HepG2 (cell line): Measurements from ENCODE around the gene TEAD4. TPM values are rescaled to one million over a fixed set of nuclear protein-coding genes. Genes with fewer than 3 reads are reported as not detected.

Experiments
- ATAC-seq: fragments of 200-7000 bp; cut with Tn5 transposase; 3 replicates; pipeline ENCODE4 v1.9.1; 2020; ENCODE audit warnings: mild to moderate bottlenecking, moderate library complexity
- BruUV-seq: library from RNA; stranded (reverse); fragments of 400-500 nt; replicated peaks from 2 replicates; lab custom pipeline; 2021; lab: Mats Ljungman, UMichigan
- CTCF ChIA-PET: fragments of 300-600 bp; formaldehyde crosslinking; extraction: SDS; loops from one replicate; lab custom pipeline; 2021; ENCODE audit warnings: low total read pairs, inconsistent platforms, low intra/inter-chr PET ratio; lab: Yijun Ruan, JAX
- POLR2A ChIA-PET: fragments of 350-600 bp; sonication (Branson Sonifier 250); formaldehyde crosslinking; loops from one replicate; lab custom pipeline; 2020; ENCODE audit warnings: antibody characterized with exemption, inconsistent platforms; lab: Yijun Ruan, JAX
- DNase-seq: peaks from one replicate; pipeline ENCODE4 v3.0.0-alpha.2; 2015; ENCODE audit warnings: low spot score
- FAIRE-seq: peaks from 3 replicates; lab custom pipeline; 2011; peaks lifted over from hg19 to GRCh38; lab: Jason Lieb, UNC
- H2AFZ ChIP-seq: one replicate; pipeline ENCODE4 v1.6.1; 2011; ENCODE audit warnings: low read length, inconsistent platforms
- H3K27ac ChIP-seq: fragments of 300-600 bp; 3 replicates; pipeline ENCODE4 v1.8.0; 2011; ENCODE audit warnings: mixed run types, mild to moderate bottlenecking, mixed read lengths, low read length, inconsistent platforms; ENCODE audit not compliant: insufficient read depth; ENCODE audit errors: extremely low read length
- H3K27me3 ChIP-seq, 2 experiments: fragments of 200-600 bp in 1 of 2; 2 replicates in 1 of 2; 3 replicates in 1 of 2; pipeline versions ENCODE4 v1.6.0 to v1.8.0; 2011; ENCODE audit warnings: low read length in 2 of 2, mild to moderate bottlenecking in 2 of 2, moderate library complexity in 2 of 2, inconsistent platforms in 1 of 2; ENCODE audit not compliant: insufficient read depth in 2 of 2, control insufficient read depth in 1 of 2
- H3K36me3 ChIP-seq, 2 experiments: fragments of 200-600 bp in 1 of 2; replicated peaks in 1 of 2; 2 replicates in 1 of 2; 3 replicates in 1 of 2; pipeline versions ENCODE4 v1.5.1 to v1.8.0; 2011; ENCODE audit warnings: low read length in 2 of 2, inconsistent platforms in 1 of 2; ENCODE audit not compliant: insufficient read depth in 2 of 2, control insufficient read depth in 1 of 2
- H3K4me1 ChIP-seq: 2 replicates; pipeline ENCODE4 v1.5.1; 2012; ENCODE audit warnings: low read length, inconsistent platforms; ENCODE audit not compliant: insufficient read depth
- H3K4me2 ChIP-seq: 2 replicates; pipeline ENCODE4 v1.6.0; 2011; ENCODE audit warnings: low read depth, low read length, inconsistent platforms
- H3K4me3 ChIP-seq, 3 experiments: fragments of 200-600 bp in 1 of 3; sonication (generic), shearing (Covaris generic) in 1 of 3; replicated peaks in 1 of 3; 2 replicates each; pipeline ENCODE4 v1.5.1; 2011 to 2016; ENCODE audit warnings: low read length in 3 of 3, inconsistent platforms in 2 of 3, low read depth in 2 of 3, mild to moderate bottlenecking in 2 of 3, control low read depth in 1 of 3, mixed read lengths in 1 of 3; ENCODE audit not compliant: insufficient read depth in 1 of 3
- H3K79me2 ChIP-seq: one replicate; pipeline ENCODE4 v1.6.1; 2011; ENCODE audit warnings: low read length, inconsistent platforms; ENCODE audit not compliant: insufficient read depth
- H3K9ac ChIP-seq: 2 replicates; pipeline ENCODE4 v1.6.0; 2011; ENCODE audit warnings: mild to moderate bottlenecking, low read depth, low read length, inconsistent platforms; ENCODE audit not compliant: insufficient read depth
- H3K9me3 ChIP-seq: 2 replicates; pipeline ENCODE4 v1.5.1; 2012; ENCODE audit warnings: mild to moderate bottlenecking, low read length
- H4K20me1 ChIP-seq: 2 replicates; pipeline ENCODE4 v1.6.0; 2011; ENCODE audit warnings: inconsistent platforms, mild to moderate bottlenecking, low read length, moderate library complexity; ENCODE audit not compliant: insufficient read depth
- HOMEZ ChIP-seq: IDR thresholded peaks from 2 replicates; pipeline ENCODE4 v1.6.1; 2016; ENCODE audit warnings: low read depth
- MEIS2 ChIP-seq: sonication (generic); formaldehyde crosslinking; IDR thresholded peaks from 2 replicates; pipeline ENCODE4 v1.9.0; 2021; ENCODE audit warnings: mild to moderate bottlenecking, missing genetic modification reagents
- PHF5A ChIP-seq: IDR thresholded peaks from one replicate; pipeline ENCODE4 v1.6.1; 2018; ENCODE audit warnings: low read depth, missing genetic modification reagents; ENCODE audit not compliant: unreplicated experiment
- SNAPC4 ChIP-seq: sonication (generic); formaldehyde crosslinking; IDR thresholded peaks from 2 replicates; pipeline ENCODE4 v1.4.0; 2020; ENCODE audit warnings: mild to moderate bottlenecking, missing genetic modification reagents
- TERF1 ChIP-seq: sonication (generic); formaldehyde crosslinking; IDR thresholded peaks from 2 replicates; pipeline ENCODE4 v1.8.0; 2022; ENCODE audit warnings: mild to moderate bottlenecking, missing genetic modification reagents, moderate library complexity
- ZNF367 ChIP-seq: sonication (generic); formaldehyde crosslinking; IDR thresholded peaks from 2 replicates; pipeline ENCODE4 v1.4.0; 2020; ENCODE audit warnings: missing genetic modification reagents, borderline replicate concordance
- WGBS: methylation state at CpG from one replicate; pipeline ENCODE4 v1.1.6; 2017; ENCODE audit warnings: low lambda C conversion rate; 5-methylcytosine and 5-hydroxymethylcytosine counted together
- in situ Hi-C: cut with HindIII; loops from 2 replicates; pipeline ENCODE4 v1.10.0; 2017; ENCODE audit warnings: low pct_unique_long_range_greater_than_20kb; ENCODE audit not compliant: extremely low pct_ligation_motif_present
- intact Hi-C: fragments of 100-400 bp; cut with micrococcal nuclease; formaldehyde crosslinking; loops from one replicate; pipeline ENCODE4 v1.10.0; 2022; ENCODE audit not compliant: unreplicated experiment
- polyA plus RNA-seq, 8 experiments: library from polyadenylated mRNA; depleted of rRNA in 3 of 8; stranded (reverse) in 7 of 8; unstranded in 1 of 8; fragments of >200 nt; fragmentation: Illumina TruSeq in 4 of 8; extraction: Trizol in 4 of 8; gene quantifications; 2 replicates each; pipeline versions ENCODE4 v1.2.1 to v1.2.3, GENCODE V29; 2011 to 2016; ENCODE audit warnings: low read depth in 4 of 8, missing spikeins in 1 of 8, mixed read lengths in 1 of 8; ENCODE audit not compliant: insufficient read depth in 1 of 8
- total RNA-seq, 5 experiments: library from RNA; depleted of rRNA; stranded (reverse); fragments of >200 nt; fragmentation: Illumina TruSeq; extraction: Trizol; gene quantifications; 2 replicates each; pipeline ENCODE4 v1.2.3, GENCODE V29; 2016; ENCODE audit warnings: low read depth in 1 of 5

The TEAD4 gene
- total and polyA plus RNA-seq, 2 of the 13 experiments (the other 11 are each of a cell fraction or from before 2014, with no cell fraction given) = 45.0 to 69.4 TPM

- no peak for FAIRE-seq
- no peak overlapping the region for H3K4me2 ChIP-seq
- ATAC-seq = no peak
- POLR2A ChIA-PET = no interaction called here
- in situ Hi-C loops (no loop called here), intact Hi-C loops (no loop called here)
- DNase-seq = no peak
- TF ChIP-seq TERF1 (CRISPR knock-in tag) (no peak), PHF5A (CRISPR knock-in tag) (no peak), SNAPC4 (CRISPR knock-in tag) (no peak), HOMEZ (CRISPR knock-in tag) (no peak), MEIS2 (CRISPR knock-in tag) (no peak), ZNF367 (CRISPR knock-in tag) (no peak)
- peaks cover 20 to 57% of the 10 kb centered on the region in 2 experiments; a peak in 4 of 5 replicates for H3K36me3 ChIP-seq
- H3K4me3 ChIP-seq = no peak overlapping the region
- no TSS peak for BruUV-seq
- no peak overlapping the region for H3K9ac ChIP-seq
- H2AFZ ChIP-seq = no peak overlapping the region
- peaks cover 10% of the 10 kb centered on the region; the same call in 1 of the 2 replicates for H4K20me1 ChIP-seq
- no peaks in the 10 kb centered on the region for H3K27me3 ChIP-seq
- peaks cover 70% of the 10 kb centered on the region for H3K79me2 ChIP-seq
- WGBS = no CpG with 5 or more reads among the region's 6 CpGs
- no peak overlapping the region for H3K27ac ChIP-seq
- no peaks in the 10 kb centered on the region for H3K9me3 ChIP-seq
- CTCF ChIA-PET = no interaction called here
- no peaks in the 10 kb centered on the region for H3K4me1 ChIP-seq
Observed at GRCh38 chr12:2976581-2976996, 17.4 kb downstream of the TEAD4 start.
